Vagina (tissue), 2 donors: ENCODE measurements around the gene EGR2.

Experiments
- POLR2A ChIP-seq, 2 donors: fragments of 450-650 bp; IDR thresholded peaks; one replicate each; pipeline ENCODE4 v1.6.1; 2017; ENCODE audit warnings: antibody characterized with exemption in 2 of 2, mild to moderate bottlenecking in 2 of 2, moderate library complexity in 2 of 2
- POLR2AphosphoS5 ChIP-seq, 2 donors: sonication (generic); formaldehyde crosslinking; IDR thresholded peaks; one replicate each; pipeline ENCODE4 v1.9.0; 2017; ENCODE audit warnings: antibody characterized with exemption in 2 of 2, mild to moderate bottlenecking in 2 of 2, low read depth in 1 of 2; ENCODE audit not compliant: insufficient read depth in 1 of 2
- TF ChIP-seq, protein P1 (sequence below), 3 experiments: fragments of 450-650 bp in 2 of 3; fragments of 200-600 bp in 1 of 3; sonication (generic) in 1 of 3; IDR thresholded peaks; one replicate each; pipeline ENCODE4 v1.5.1; 2017 to 2019; ENCODE audit warnings: antibody characterized with exemption in 3 of 3, mild to moderate bottlenecking in 2 of 3, moderate library complexity in 2 of 3

DNA sequence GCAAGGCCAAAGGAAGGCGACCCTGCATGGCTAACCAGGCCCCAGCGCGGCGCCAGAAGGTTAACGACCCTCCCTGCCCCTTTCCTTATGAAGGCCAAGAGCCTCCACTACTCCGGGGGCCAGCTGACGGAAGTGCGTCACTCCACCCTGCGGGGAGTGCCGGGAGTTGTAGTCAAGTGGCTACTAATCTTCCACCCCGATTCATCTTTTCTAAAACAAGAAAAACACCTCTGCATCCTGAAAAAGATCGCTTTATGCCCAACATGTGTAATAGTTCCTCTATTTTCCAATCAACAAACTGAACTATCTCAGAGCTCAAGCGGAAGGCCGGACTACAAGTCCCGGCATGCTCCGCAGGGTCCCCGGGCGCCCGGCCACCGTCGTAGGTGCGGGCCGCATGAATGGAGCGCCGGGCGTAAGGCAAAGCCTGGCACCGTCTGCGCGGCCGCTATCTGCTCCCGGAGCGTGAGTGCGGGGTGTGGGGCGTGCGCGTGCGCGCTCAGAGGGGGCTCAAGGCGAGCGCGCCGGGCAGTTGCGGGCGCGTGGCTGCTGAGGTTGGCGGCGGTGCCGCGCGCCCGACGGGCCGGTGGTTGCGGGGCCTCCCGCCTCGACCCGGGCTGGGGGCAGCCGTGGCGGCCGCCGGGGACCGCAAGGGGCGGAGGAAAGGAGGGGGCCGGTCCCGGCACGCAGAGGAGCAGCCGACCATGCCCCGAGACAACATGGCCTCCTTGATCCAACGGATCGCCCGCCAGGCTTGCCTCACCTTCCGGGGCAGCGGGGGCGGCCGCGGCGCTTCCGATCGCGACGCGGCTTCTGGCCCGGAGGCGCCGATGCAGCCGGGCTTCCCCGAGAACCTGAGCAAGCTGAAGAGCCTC, 11.6 kb downstream of the EGR2 start, which contains the start of gene ADO:
- TF ChIP-seq, protein P1, sequence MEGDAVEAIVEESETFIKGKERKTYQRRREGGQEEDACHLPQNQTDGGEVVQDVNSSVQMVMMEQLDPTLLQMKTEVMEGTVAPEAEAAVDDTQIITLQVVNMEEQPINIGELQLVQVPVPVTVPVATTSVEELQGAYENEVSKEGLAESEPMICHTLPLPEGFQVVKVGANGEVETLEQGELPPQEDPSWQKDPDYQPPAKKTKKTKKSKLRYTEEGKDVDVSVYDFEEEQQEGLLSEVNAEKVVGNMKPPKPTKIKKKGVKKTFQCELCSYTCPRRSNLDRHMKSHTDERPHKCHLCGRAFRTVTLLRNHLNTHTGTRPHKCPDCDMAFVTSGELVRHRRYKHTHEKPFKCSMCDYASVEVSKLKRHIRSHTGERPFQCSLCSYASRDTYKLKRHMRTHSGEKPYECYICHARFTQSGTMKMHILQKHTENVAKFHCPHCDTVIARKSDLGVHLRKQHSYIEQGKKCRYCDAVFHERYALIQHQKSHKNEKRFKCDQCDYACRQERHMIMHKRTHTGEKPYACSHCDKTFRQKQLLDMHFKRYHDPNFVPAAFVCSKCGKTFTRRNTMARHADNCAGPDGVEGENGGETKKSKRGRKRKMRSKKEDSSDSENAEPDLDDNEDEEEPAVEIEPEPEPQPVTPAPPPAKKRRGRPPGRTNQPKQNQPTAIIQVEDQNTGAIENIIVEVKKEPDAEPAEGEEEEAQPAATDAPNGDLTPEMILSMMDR (IDR thresholded peaks at IDR 0.05): no peak
- TF ChIP-seq POLR2AphosphoS5 (IDR thresholded peaks at IDR 0.05; ENCODE audit: insufficient read depth in 1 of 2, low read depth in 1 of 2) (peak; percentile 87 to 92), POLR2A (IDR thresholded peaks at IDR 0.05) (peak in 1 of 2 donors; percentile 46)
